Activated T-cell treated with anti-CD3 and anti-CD28 coated beads for 48 hours (primary cell): ENCODE results near the gene ZNF148.

Experiments used
- DNase-seq: peaks from one replicate; pipeline ENCODE4 v3.0.0-alpha.2; 2020; ENCODE audit warnings: low read depth

Gene ZNF148

GRCh38 chr3:125220183-125220582 lies 154.9 kb downstream of the ZNF148 start:
- DNase-seq, result no peak

GRCh38 chr3:125219261-125219701 lies 155.8 kb downstream of the ZNF148 start:
- no peak for DNase-seq

GRCh38 chr3:125214738-125215137 lies 160.4 kb downstream of the ZNF148 start:
- no peak for DNase-seq

- DNase-seq, result no peak
Observed at GRCh38 chr3:125213946-125214542, 161.1 kb downstream of the ZNF148 start.

GRCh38 chr3:125213364-125213755 lies 161.8 kb downstream of the ZNF148 start:
- DNase-seq, result no peak

GRCh38 chr3:125212509-125213363 lies 162.4 kb downstream of the ZNF148 start, which contains the start of gene SLC12A8:
Gene SLC12A8 (minus strand): TSS chr3:125212748. CDS start chr3:125211349, 1,399 bp downstream.
- DNase-seq, result no peak

GRCh38 chr3:125212091-125212508 lies 163.0 kb downstream of the ZNF148 start:
- no peak for DNase-seq

GRCh38 chr3:125211523-125212090 lies 163.5 kb downstream of the ZNF148 start:
- no peak for DNase-seq

GRCh38 chr3:125207949-125208568 lies 167.1 kb downstream of the ZNF148 start:
- no peak for DNase-seq

- no peak for DNase-seq
Observed at GRCh38 chr3:125207507-125207906, 167.6 kb downstream of the ZNF148 start.

GRCh38 chr3:125206934-125207333 lies 168.2 kb downstream of the ZNF148 start:
- DNase-seq, result no peak

GRCh38 chr3:125203731-125204130 lies 171.4 kb downstream of the ZNF148 start:
- DNase-seq, result no peak

- no peak for DNase-seq
Observed at GRCh38 chr3:125202197-125202596, 172.9 kb downstream of the ZNF148 start.

GRCh38 chr3:125200731-125201139 lies 174.4 kb downstream of the ZNF148 start:
- DNase-seq, result no peak

- DNase-seq, result no peak
Observed at GRCh38 chr3:125194849-125195601, 180.1 kb downstream of the ZNF148 start.

GRCh38 chr3:125194061-125194848 lies 180.9 kb downstream of the ZNF148 start:
- DNase-seq, result no peak

GRCh38 chr3:125192190-125193035 lies 182.7 kb downstream of the ZNF148 start:
- no peak for DNase-seq

- DNase-seq, result no peak
Observed at GRCh38 chr3:125191730-125192129, 183.4 kb downstream of the ZNF148 start.

GRCh38 chr3:125191256-125191655 lies 183.9 kb downstream of the ZNF148 start:
- DNase-seq, result no peak

- DNase-seq, result no peak
Observed at GRCh38 chr3:125190786-125191185, 184.3 kb downstream of the ZNF148 start.
